GM19023 (cell line): ENCODE data around the gene FOXP1.

Source experiments
- ATAC-seq: cut with Tn5 transposase; IDR thresholded peaks from one replicate; pipeline ENCODE4 v1.9.1; 2021; ENCODE audit warnings: mild to moderate bottlenecking, moderate library complexity; ENCODE audit not compliant: unreplicated experiment

FOXP1 gene

GRCh38 chr3:71565316-71565715 lies 18.2 kb downstream of the FOXP1 start:
- ATAC-seq: no peak

- no peak for ATAC-seq
These were observed 19.2 kb downstream of the FOXP1 start for GRCh38 chr3:71564361-71564760.

- peak; percentile 83 for ATAC-seq
These were observed 19.7 kb downstream of the FOXP1 start for GRCh38 chr3:71563827-71564226.

GRCh38 chr3:71562938-71563337 lies 20.6 kb downstream of the FOXP1 start:
- no peak for ATAC-seq

GRCh38 chr3:71560665-71561064 lies 22.9 kb downstream of the FOXP1 start:
- ATAC-seq: no peak

GRCh38 chr3:71559578-71560162 lies 23.9 kb downstream of the FOXP1 start:
- no peak for ATAC-seq

GRCh38 chr3:71559021-71559420 lies 24.5 kb downstream of the FOXP1 start:
- ATAC-seq: no peak

GRCh38 chr3:71554649-71555048 lies 28.9 kb downstream of the FOXP1 start:
- no peak for ATAC-seq

- no peak for ATAC-seq
These were observed 32.1 kb downstream of the FOXP1 start for GRCh38 chr3:71551311-71551919.

GRCh38 chr3:71549951-71550350 lies 33.6 kb downstream of the FOXP1 start:
- no peak for ATAC-seq

GRCh38 chr3:71548705-71549384 lies 34.7 kb downstream of the FOXP1 start:
- peak; percentile 82 for ATAC-seq

GRCh38 chr3:71547249-71548198 lies 36.0 kb downstream of the FOXP1 start:
- no peak for ATAC-seq

GRCh38 chr3:71546821-71547220 lies 36.7 kb downstream of the FOXP1 start:
- ATAC-seq: no peak

- no peak for ATAC-seq
These were observed 38.2 kb downstream of the FOXP1 start for GRCh38 chr3:71545330-71545729.

GRCh38 chr3:71543371-71544016 lies 40.0 kb downstream of the FOXP1 start:
- peak; percentile 35 for ATAC-seq

- ATAC-seq: peak; percentile 65
These were observed 40.8 kb downstream of the FOXP1 start for GRCh38 chr3:71542521-71543370.

- ATAC-seq: no peak
These were observed 42.2 kb downstream of the FOXP1 start for GRCh38 chr3:71541313-71541712.

GRCh38 chr3:71537211-71537611 lies 46.3 kb downstream of the FOXP1 start:
- no peak for ATAC-seq

- no peak for ATAC-seq
These were observed 47.1 kb downstream of the FOXP1 start for GRCh38 chr3:71536376-71536965.
